ENCODE data around the gene IGFBP5.

Gene IGFBP5

DNA sequence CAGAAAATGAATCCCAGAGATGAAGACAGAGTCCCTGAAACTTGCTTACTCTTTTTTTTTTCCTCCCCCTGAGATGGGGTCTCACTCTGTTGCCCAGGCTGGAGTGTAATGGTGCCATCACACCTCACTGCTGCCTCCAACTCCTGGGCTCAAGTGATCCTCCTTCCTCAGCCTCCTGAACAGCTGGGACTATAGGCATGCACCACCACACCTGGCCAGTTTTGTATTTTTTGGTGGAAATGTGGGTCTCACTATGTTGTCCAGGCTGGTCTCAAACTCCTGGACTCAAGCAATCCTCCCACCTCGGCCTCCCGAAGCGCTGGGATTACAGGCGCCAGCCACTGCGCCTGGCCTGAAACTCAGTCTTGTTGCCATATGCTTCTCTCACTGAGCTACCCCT, 34.3 kb downstream of the IGFBP5 start:
- ChIA-PET POLR2A (no interaction called here), CTCF (interaction anchor here (1.3 to 14.9 kb wide), 7 partner anchors 9 to 439 kb away, joined by 3 to 325 read pairs (median 7); no protein-coding TSS in a partner anchor)
- DNase-seq (ENCODE audit: extremely low spot score): no peak
- TF ChIP-seq, protein P1, sequence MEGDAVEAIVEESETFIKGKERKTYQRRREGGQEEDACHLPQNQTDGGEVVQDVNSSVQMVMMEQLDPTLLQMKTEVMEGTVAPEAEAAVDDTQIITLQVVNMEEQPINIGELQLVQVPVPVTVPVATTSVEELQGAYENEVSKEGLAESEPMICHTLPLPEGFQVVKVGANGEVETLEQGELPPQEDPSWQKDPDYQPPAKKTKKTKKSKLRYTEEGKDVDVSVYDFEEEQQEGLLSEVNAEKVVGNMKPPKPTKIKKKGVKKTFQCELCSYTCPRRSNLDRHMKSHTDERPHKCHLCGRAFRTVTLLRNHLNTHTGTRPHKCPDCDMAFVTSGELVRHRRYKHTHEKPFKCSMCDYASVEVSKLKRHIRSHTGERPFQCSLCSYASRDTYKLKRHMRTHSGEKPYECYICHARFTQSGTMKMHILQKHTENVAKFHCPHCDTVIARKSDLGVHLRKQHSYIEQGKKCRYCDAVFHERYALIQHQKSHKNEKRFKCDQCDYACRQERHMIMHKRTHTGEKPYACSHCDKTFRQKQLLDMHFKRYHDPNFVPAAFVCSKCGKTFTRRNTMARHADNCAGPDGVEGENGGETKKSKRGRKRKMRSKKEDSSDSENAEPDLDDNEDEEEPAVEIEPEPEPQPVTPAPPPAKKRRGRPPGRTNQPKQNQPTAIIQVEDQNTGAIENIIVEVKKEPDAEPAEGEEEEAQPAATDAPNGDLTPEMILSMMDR (IDR thresholded peaks at IDR 0.05; ENCODE audit: control extremely low read depth, extremely low read depth, low read depth, missing control alignments): no peak

DNA sequence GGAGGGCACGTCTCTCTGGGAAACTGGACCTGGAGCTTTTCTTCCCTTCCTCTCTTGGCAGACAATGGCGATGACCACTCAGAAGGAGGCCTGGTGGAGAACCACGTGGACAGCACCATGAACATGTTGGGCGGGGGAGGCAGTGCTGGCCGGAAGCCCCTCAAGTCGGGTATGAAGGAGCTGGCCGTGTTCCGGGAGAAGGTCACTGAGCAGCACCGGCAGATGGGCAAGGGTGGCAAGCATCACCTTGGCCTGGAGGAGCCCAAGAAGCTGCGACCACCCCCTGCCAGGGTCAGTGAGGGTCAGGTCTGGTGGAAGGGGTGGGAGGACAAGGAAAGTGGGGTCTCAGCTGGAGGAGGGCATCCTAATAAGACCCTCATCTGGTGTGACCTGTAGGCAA, 34.9 kb downstream of the IGFBP5 start:
- ChIA-PET POLR2A (no interaction called here), CTCF (interaction anchor here (1.6 to 14.9 kb wide), 3 partner anchors 9 to 139 kb away, joined by 3 to 325 read pairs (median 114); no protein-coding TSS in a partner anchor)
- DNase-seq (ENCODE audit: extremely low spot score): no peak
- TF ChIP-seq, protein P1 (IDR thresholded peaks at IDR 0.05; ENCODE audit: control extremely low read depth, extremely low read depth, low read depth, missing control alignments): no peak

DNA sequence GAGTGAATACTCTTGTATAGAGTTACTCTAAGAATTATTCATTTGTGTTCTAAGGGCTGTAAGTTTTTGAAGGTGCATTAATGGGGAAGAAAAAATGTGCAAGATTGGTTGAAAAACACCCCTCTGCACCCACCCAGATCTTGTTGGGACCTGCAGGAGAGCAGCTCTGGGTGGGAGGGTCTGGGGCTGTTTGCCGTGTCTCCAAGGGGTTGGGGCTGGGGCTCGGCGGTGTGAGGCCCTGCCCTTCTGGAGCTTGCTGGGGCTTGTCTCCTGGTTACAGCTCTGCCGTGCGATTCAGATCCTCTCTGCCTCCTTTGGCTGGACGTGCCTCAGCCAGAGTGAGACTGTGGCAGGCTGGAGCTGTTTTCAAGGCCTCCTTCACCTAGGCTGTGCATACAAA, 36.1 kb downstream of the IGFBP5 start:
- ChIA-PET CTCF (interaction anchor here (0.9 to 14.9 kb wide), 5 partner anchors 7 to 601 kb away, joined by 3 to 325 read pairs (median 4); no protein-coding TSS in a partner anchor), POLR2A (no interaction called here)
- DNase-seq (ENCODE audit: extremely low spot score): no peak
- TF ChIP-seq, protein P1 (IDR thresholded peaks at IDR 0.05; ENCODE audit: control extremely low read depth, extremely low read depth, low read depth, missing control alignments): no peak

DNA sequence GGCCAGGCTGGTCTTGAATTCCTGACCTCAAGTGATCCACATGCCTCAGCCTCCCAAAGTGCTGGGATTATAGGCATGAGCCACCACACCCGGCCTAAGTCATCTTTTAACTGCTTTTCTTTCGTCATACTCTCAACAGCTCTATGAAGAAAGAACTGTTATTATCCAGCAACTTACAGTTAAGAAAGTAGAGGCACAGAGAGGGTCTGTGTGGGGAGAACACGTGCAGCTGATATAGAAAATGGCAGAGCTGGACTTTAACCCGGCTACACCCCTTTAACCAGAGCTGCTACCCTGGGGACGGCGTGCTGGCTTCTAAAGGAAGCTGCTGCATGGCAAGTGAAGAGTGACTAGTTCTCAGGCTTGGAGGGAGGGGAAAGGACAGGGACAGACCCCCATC, 36.6 kb downstream of the IGFBP5 start:
- CTCF ChIA-PET: interaction anchor here (1.6 to 14.9 kb wide), 3 partner anchors 7 to 138 kb away, joined by 4 to 325 read pairs (median 114); no protein-coding TSS in a partner anchor
- TF ChIP-seq, protein P1 (IDR thresholded peaks at IDR 0.05; ENCODE audit: control extremely low read depth, extremely low read depth, low read depth, missing control alignments): no peak
- DNase-seq (ENCODE audit: extremely low spot score): no peak
- POLR2A ChIA-PET: no interaction called here

DNA sequence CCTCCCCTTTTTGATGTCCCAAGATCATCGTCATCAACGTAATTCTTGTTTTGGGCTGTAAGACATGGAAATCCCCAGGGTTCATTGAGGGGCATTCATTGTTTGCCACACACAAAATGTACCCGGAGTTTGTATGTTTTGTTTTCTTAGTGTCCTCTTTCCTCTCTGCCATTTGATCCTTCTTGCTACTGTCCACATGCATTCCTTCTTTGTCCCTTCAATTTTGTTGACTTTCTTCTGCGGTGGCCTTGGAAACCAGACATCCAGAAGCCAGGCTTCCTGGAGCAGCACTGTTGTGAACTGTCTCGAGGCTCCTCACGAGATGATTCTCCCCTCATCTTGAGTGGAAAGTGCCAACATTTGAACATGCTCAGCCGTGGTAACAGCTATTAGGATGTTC, 37.4 kb downstream of the IGFBP5 start:
- no peak for DNase-seq (ENCODE audit: extremely low spot score)
- TF ChIP-seq, protein P1 (IDR thresholded peaks at IDR 0.05; ENCODE audit: control extremely low read depth, extremely low read depth, low read depth, missing control alignments): no peak
- POLR2A ChIA-PET: no interaction called here
- CTCF ChIA-PET: interaction anchor here (1.6 to 14.9 kb wide), 3 partner anchors 6 to 137 kb away, joined by 4 to 325 read pairs (median 114); no protein-coding TSS in a partner anchor

DNA sequence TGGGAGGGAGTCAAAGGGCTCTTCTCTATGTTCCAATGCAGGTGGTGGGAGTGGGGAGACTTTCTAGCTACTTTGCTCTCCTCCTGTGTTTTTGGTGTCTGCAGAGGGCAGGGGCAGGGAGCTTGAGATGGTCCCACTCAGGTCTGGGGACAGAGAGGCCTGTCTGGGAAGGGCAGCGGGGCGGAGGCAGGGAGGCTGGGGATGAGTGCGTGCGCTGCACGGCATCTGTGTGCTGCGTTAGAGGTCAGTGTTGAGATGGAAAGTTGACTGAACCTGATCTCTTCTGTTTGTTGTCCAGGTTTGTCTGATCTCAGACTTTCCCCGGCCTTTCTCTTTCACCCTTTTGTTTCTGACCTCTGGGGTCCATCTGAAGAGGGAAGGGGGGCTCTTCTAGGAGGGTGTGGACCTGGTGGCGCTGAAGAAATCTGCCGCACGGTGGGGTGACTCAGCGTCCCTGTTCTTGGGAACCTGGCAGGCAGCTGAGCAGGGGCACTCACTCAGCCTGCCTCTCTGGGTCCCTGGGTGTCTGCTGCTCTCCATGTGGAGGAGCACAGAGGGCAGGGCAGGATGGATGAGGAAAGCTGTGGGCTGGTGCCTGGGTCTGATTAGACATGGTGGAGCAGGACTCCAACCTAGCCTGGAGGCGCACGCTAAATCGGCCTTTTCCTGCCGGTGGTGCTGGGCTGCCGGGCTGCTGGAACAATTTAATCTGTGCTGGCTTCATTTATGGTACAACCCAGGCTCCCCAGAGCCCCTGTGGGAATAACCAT, 38.1 kb downstream of the IGFBP5 start:
- DNase-seq (ENCODE audit: extremely low spot score): no peak
- ChIA-PET POLR2A (no interaction called here), CTCF (interaction anchor here (1.0 to 14.9 kb wide), 4 partner anchors 7 to 139 kb away, joined by 4 to 325 read pairs (median 59); no protein-coding TSS in a partner anchor)
- TF ChIP-seq, protein P1 (IDR thresholded peaks at IDR 0.05; ENCODE audit: control extremely low read depth, extremely low read depth, low read depth, missing control alignments): no peak
